Measurements from ENCODE around the gene AMER3. TPM values are rescaled to one million over a fixed set of nuclear protein-coding genes. Genes with fewer than 3 reads are reported as not detected.

AMER3 gene
- total and polyA plus RNA-seq, 4 donors, result not detected

GRCh38 chr2:130764035-130764820, 8.9 kb downstream of the AMER3 start (continued):
- no peak for TF ChIP-seq ZBTB33 (IDR thresholded peaks at IDR 0.05)

GRCh38 chr2:130764821-130765115, 9.4 kb downstream of the AMER3 start:
- Histone ChIP-seq H3K4me1 (ENCODE audit: control insufficient read depth in 4 of 4, insufficient read depth in 4 of 4, low read length in 3 of 4) (no peaks in the 10 kb centered on the region), H3K9ac (ENCODE audit: low read depth in 1 of 2, low read length in 2 of 2) (no peak overlapping the region), H3K27me3 (ENCODE audit: control insufficient read depth in 4 of 4, insufficient read depth in 4 of 4, low read length in 3 of 4) (no peaks in the 10 kb centered on the region), H3K27ac (ENCODE audit: low read depth in 1 of 2, low read length in 2 of 2) (no peak overlapping the region), H3K4me3 (ENCODE audit: low read depth in 1 of 3, low read length in 3 of 3) (no peak overlapping the region), H3K36me3 (ENCODE audit: control insufficient read depth in 4 of 4, insufficient read depth in 3 of 4, low read depth in 1 of 4, low read length in 3 of 4) (no peaks in the 10 kb centered on the region), H3K9me3 (ENCODE audit: control insufficient read depth in 4 of 4, low read length in 3 of 4) (no peaks in the 10 kb centered on the region)
- DNase-seq (ENCODE audit: low spot score), result no peak
- WGBS, result 93% methylated on average over 5 of the region's 5 CpGs
- TF ChIP-seq FOXA2 (IDR thresholded peaks at IDR 0.05) (no peak), GABPA (IDR thresholded peaks at IDR 0.05 in 1 of 2, conservative IDR thresholded peaks at IDR 0.05 in 1 of 2) (no peak)

- no peak overlapping the region for H3K27ac ChIP-seq (ENCODE audit: low read depth in 1 of 2, low read length in 2 of 2)
- no peaks in the 10 kb centered on the region for H3K4me1 ChIP-seq (ENCODE audit: control insufficient read depth in 4 of 4, insufficient read depth in 4 of 4, low read length in 3 of 4)
- no peaks in the 10 kb centered on the region for H3K9me3 ChIP-seq (ENCODE audit: control insufficient read depth in 4 of 4, low read length in 3 of 4)
- no peaks in the 10 kb centered on the region for H3K36me3 ChIP-seq (ENCODE audit: control insufficient read depth in 4 of 4, insufficient read depth in 3 of 4, low read depth in 1 of 4, low read length in 3 of 4)
- H3K4me3 ChIP-seq (ENCODE audit: low read depth in 1 of 3, low read length in 3 of 3), result no peak overlapping the region
- no peak overlapping the region for H3K9ac ChIP-seq (ENCODE audit: low read depth in 1 of 2, low read length in 2 of 2)
- WGBS, result 53% methylated on average over 6 of the region's 6 CpGs
- H3K27me3 ChIP-seq (ENCODE audit: control insufficient read depth in 4 of 4, insufficient read depth in 4 of 4, low read length in 3 of 4), result no peaks in the 10 kb centered on the region
- TF ChIP-seq ZBTB33 (IDR thresholded peaks at IDR 0.05), result no peak
- no peak for TF ChIP-seq EGR1 (IDR thresholded peaks at IDR 0.05; ENCODE audit: low read depth in 2 of 2)
- no peak for TF ChIP-seq NR2F2 (IDR thresholded peaks at IDR 0.05)
- TF ChIP-seq CTCF (IDR thresholded peaks at IDR 0.05; ENCODE audit: low read depth, low read length, missing input control), result no peak
- TF ChIP-seq HNF4G (IDR thresholded peaks at IDR 0.05), result no peak
- TF ChIP-seq HNF4A (conservative IDR thresholded peaks at IDR 0.05), result no peak
- TF ChIP-seq FOXA1 (IDR thresholded peaks at IDR 0.05), result no peak
- TF ChIP-seq SP1 (IDR thresholded peaks at IDR 0.05), result no peak
- TF ChIP-seq RAD21 (IDR thresholded peaks at IDR 0.05), result no peak
- no peak for TF ChIP-seq FOXA2 (IDR thresholded peaks at IDR 0.05)
- TF ChIP-seq YY1 (IDR thresholded peaks at IDR 0.05), result no peak
- TF ChIP-seq TAF1 (conservative IDR thresholded peaks at IDR 0.05), result no peak
- TF ChIP-seq REST (IDR thresholded peaks at IDR 0.05), result no peak
- no peak for TF ChIP-seq MAX (IDR thresholded peaks at IDR 0.05)
- DNase-seq (ENCODE audit: low spot score), result no peak
Observed at GRCh38 chr2:130765464-130765863, 10.1 kb downstream of the AMER3 start.

All from liver (tissue), 9 donors.